Activated T-helper 2 cell treated with anti-CD3 and anti-CD28 coated beads, Interferon-gamma antibody, Interleukin-2, Interleukin-4, amounts not matched to agents 10 μg/mL and 5 μg/mL and 100 μg/mL, durations not matched to agents 14 hours and 24 hours and 36 hours (primary cell): Measurements from ENCODE around the gene STOML3. TPM values are rescaled to one million over a fixed set of nuclear protein-coding genes. Genes with fewer than 3 reads are reported as not detected.
A peak's percentile ranks its signal among the peaks of the same experiment; 100 is the strongest.

Experiments
- DNase-seq: peaks from one replicate; pipeline ENCODE4 v3.0.0; 2021; ENCODE audit warnings: low spot score
- H3K27ac Mint-ChIP-seq: one replicate; pipeline ENCODE4 v1.8.0; 2021; ENCODE audit warnings: mixed read lengths
- H3K27me3 Mint-ChIP-seq: one replicate; pipeline ENCODE4 v1.8.0; 2021; ENCODE audit warnings: low read depth, mixed read lengths
- H3K36me3 Mint-ChIP-seq: one replicate; pipeline ENCODE4 v1.8.0; 2021; ENCODE audit warnings: low read depth, mixed read lengths
- H3K4me1 Mint-ChIP-seq: one replicate; pipeline ENCODE4 v1.8.0; 2021; ENCODE audit warnings: low read depth, mixed read lengths
- H3K4me3 Mint-ChIP-seq: one replicate; pipeline ENCODE4 v1.8.0; 2021; ENCODE audit warnings: low read depth, mild to moderate bottlenecking, moderate library complexity, mixed read lengths
- H3K9me3 Mint-ChIP-seq: one replicate; pipeline ENCODE4 v1.8.0; 2021; ENCODE audit warnings: mixed read lengths
- intact Hi-C: fragments of 100-400 bp; cut with micrococcal nuclease; formaldehyde crosslinking; loops from one replicate; pipeline ENCODE4 v1.15.1; 2023
- total RNA-seq: library from RNA; stranded (reverse); gene quantifications from 2 replicates; pipeline ENCODE4 v1.2.3, GENCODE V29; 2022

STOML3 gene
- total RNA-seq, 1 donor from 2014 or later: not detected

- intact Hi-C loops: no loop called here
- H3K36me3 Mint-ChIP-seq: no peaks in the 10 kb centered on the region
- no peak overlapping the region for H3K4me3 Mint-ChIP-seq
- no peaks in the 10 kb centered on the region for H3K9me3 Mint-ChIP-seq
- peaks cover 2% of the 10 kb centered on the region for H3K4me1 Mint-ChIP-seq
- H3K27me3 Mint-ChIP-seq: no peaks in the 10 kb centered on the region
- no peak overlapping the region for H3K27ac Mint-ChIP-seq
- DNase-seq: no peak
Measured at GRCh38 chr13:38944219-38944618, 46.4 kb downstream of the STOML3 start.

- Mint-ChIP-seq H3K27me3 (no peaks in the 10 kb centered on the region), H3K4me3 (no peak overlapping the region), H3K4me1 (peaks cover 2% of the 10 kb centered on the region), H3K27ac (no peak overlapping the region), H3K9me3 (no peaks in the 10 kb centered on the region), H3K36me3 (no peaks in the 10 kb centered on the region)
- no peak for DNase-seq
- intact Hi-C loops: no loop called here
Measured at GRCh38 chr13:38943231-38943630, 47.4 kb downstream of the STOML3 start.

GRCh38 chr13:38941353-38941945 is 49.2 kb downstream of the STOML3 start:
- no peaks in the 10 kb centered on the region for H3K27me3 Mint-ChIP-seq
- H3K27ac Mint-ChIP-seq: peak overlapping the region; percentile 4
- H3K4me1 Mint-ChIP-seq: peaks cover 2% of the 10 kb centered on the region
- H3K36me3 Mint-ChIP-seq: no peaks in the 10 kb centered on the region
- no peak overlapping the region for H3K4me3 Mint-ChIP-seq
- intact Hi-C loops: no loop called here
- H3K9me3 Mint-ChIP-seq: no peaks in the 10 kb centered on the region
- DNase-seq: no peak

GRCh38 chr13:38933786-38934185 is 56.8 kb downstream of the STOML3 start:
- no peaks in the 10 kb centered on the region for H3K9me3 Mint-ChIP-seq
- H3K4me1 Mint-ChIP-seq: no peaks in the 10 kb centered on the region
- intact Hi-C loops: no loop called here

GRCh38 chr13:38922170-38922569 is 68.5 kb downstream of the STOML3 start:
- Mint-ChIP-seq H3K36me3 (no peaks in the 10 kb centered on the region), H3K27me3 (peaks cover 14% of the 10 kb centered on the region), H3K27ac (no peak overlapping the region), H3K4me1 (no peaks in the 10 kb centered on the region), H3K9me3 (no peaks in the 10 kb centered on the region), H3K4me3 (no peak overlapping the region)
- no peak for DNase-seq
- intact Hi-C loops: no loop called here

More at GRCh38 chr13:38933786-38934185, 56.8 kb downstream of the STOML3 start:
- H3K27ac Mint-ChIP-seq: no peak overlapping the region
- H3K27me3 Mint-ChIP-seq: no peaks in the 10 kb centered on the region
- H3K36me3 Mint-ChIP-seq: no peaks in the 10 kb centered on the region
- no peak overlapping the region for H3K4me3 Mint-ChIP-seq
- no peak for DNase-seq

- H3K4me1 Mint-ChIP-seq: no peaks in the 10 kb centered on the region
- no peak overlapping the region for H3K4me3 Mint-ChIP-seq
- H3K36me3 Mint-ChIP-seq: no peaks in the 10 kb centered on the region
- intact Hi-C loops: no loop called here
- H3K27ac Mint-ChIP-seq: no peak overlapping the region
- peaks cover 11% of the 10 kb centered on the region for H3K27me3 Mint-ChIP-seq
- no peaks in the 10 kb centered on the region for H3K9me3 Mint-ChIP-seq
- no peak for DNase-seq
Measured at GRCh38 chr13:38921081-38921480, 69.5 kb downstream of the STOML3 start.

Other genes with a start within 250 kb of the STOML3 start
- gene PROSER1, start 47.3 kb upstream of the STOML3 start, total RNA-seq: 90.9 and 92.0 TPM in 2 replicates
- gene NHLRC3, start 47.6 kb upstream of the STOML3 start, total RNA-seq: 21.6 and 22.5 TPM in 2 replicates